Activated T-helper 17 cell treated with anti-CD3 and anti-CD28 coated beads, Interleukin-2, amount 50 U/mL, for 72 hours (primary cell): ENCODE results near the gene SYVN1. TPM values are rescaled to one million over a fixed set of nuclear protein-coding genes. Genes with fewer than 3 reads are reported as not detected.
"Not testable (repeated sequence)": the region's sequence is repeated elsewhere in the genome, so short reads cannot be mapped to it uniquely, and the experiment has no call there.

Experiments
- ATAC-seq: fragments of 150-1000 bp; cut with Tn5 transposase; replicated peaks from 2 replicates; pipeline ENCODE4 v1.10.0; 2021; ENCODE audit warnings: mild to moderate bottlenecking, moderate library complexity
- H3K27ac Mint-ChIP-seq: one replicate; pipeline ENCODE4 v1.8.0; 2022; ENCODE audit warnings: mixed read lengths
- H3K27me3 Mint-ChIP-seq: one replicate; pipeline ENCODE4 v1.8.0; 2022; ENCODE audit warnings: mixed read lengths
- H3K36me3 Mint-ChIP-seq: one replicate; pipeline ENCODE4 v1.8.0; 2022; ENCODE audit warnings: low read depth, mild to moderate bottlenecking, mixed read lengths
- H3K4me1 Mint-ChIP-seq: one replicate; pipeline ENCODE4 v1.8.0; 2022; ENCODE audit warnings: mixed read lengths
- H3K4me3 Mint-ChIP-seq: one replicate; pipeline ENCODE4 v1.8.0; 2022; ENCODE audit warnings: mild to moderate bottlenecking, mixed read lengths
- H3K9me3 Mint-ChIP-seq: one replicate; pipeline ENCODE4 v1.8.0; 2022; ENCODE audit warnings: mixed read lengths
- total RNA-seq, 2 donors: library from RNA; stranded (reverse); gene quantifications; one replicate each; pipeline ENCODE4 v1.2.3, GENCODE V29; 2022

Gene SYVN1
- total RNA-seq: 10 to 100 TPM; 28.9 to 30.8 TPM

GRCh38 chr11:65134240-65134951 lies at the start of gene SYVN1:
TSS of gene SYVN1 (minus strand) at chr11:65134519. CDS start at chr11:65133601, 918 bp downstream.
- Mint-ChIP-seq H3K27me3 (no peaks in the 10 kb centered on the region), H3K4me3 (peak within 1 kb of the TSS; percentile 98), H3K4me1 (peaks cover 17% of the 10 kb centered on the region), H3K9me3 (no peaks in the 10 kb centered on the region), H3K36me3 (peaks cover 57% of the 10 kb centered on the region), H3K27ac (peak within 1 kb of the TSS; percentile 99)
- ATAC-seq: peak; percentile 87

DNA sequence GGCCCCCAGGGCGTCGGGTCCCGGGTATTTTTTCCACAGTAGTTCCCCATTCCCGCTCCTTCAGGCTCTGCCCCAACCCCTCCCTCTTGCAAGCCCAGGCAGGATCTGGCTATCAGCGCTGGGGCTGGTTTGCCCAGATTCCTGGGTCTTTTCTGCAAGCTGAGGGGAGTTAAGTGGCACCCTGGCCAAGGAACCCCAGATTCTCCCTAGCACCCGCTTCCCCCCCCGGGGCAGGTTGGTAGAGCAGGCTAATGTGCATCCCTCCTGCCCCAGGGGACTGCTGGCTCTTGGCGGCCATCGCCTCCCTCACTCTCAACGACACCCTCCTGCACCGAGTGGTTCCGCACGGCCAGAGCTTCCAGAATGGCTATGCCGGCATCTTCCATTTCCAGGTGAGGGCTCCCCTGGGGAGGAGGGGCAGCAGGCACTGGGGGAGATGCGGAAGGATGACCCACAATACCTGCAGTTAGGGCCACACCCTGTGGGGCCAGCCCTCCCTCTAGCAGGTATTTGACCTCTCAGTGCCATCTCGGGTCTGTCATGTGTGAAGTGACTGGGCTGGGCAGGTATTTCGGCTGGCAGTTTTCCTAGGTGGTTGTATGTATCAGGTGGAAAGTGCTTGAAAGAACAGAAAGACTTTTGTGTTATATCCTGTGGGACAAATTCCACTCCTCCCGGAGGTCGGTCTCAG lies 49.0 kb upstream of the SYVN1 start:
- peak overlapping the region; percentile 90 for H3K4me3 Mint-ChIP-seq
- peak overlapping the region; percentile 25 for H3K27ac Mint-ChIP-seq
- no peaks in the 10 kb centered on the region for H3K27me3 Mint-ChIP-seq
- H3K9me3 Mint-ChIP-seq: no peaks in the 10 kb centered on the region
- no peak for ATAC-seq
- H3K36me3 Mint-ChIP-seq: peaks cover 40% of the 10 kb centered on the region
- H3K4me1 Mint-ChIP-seq: peaks cover 12% of the 10 kb centered on the region

DNA sequence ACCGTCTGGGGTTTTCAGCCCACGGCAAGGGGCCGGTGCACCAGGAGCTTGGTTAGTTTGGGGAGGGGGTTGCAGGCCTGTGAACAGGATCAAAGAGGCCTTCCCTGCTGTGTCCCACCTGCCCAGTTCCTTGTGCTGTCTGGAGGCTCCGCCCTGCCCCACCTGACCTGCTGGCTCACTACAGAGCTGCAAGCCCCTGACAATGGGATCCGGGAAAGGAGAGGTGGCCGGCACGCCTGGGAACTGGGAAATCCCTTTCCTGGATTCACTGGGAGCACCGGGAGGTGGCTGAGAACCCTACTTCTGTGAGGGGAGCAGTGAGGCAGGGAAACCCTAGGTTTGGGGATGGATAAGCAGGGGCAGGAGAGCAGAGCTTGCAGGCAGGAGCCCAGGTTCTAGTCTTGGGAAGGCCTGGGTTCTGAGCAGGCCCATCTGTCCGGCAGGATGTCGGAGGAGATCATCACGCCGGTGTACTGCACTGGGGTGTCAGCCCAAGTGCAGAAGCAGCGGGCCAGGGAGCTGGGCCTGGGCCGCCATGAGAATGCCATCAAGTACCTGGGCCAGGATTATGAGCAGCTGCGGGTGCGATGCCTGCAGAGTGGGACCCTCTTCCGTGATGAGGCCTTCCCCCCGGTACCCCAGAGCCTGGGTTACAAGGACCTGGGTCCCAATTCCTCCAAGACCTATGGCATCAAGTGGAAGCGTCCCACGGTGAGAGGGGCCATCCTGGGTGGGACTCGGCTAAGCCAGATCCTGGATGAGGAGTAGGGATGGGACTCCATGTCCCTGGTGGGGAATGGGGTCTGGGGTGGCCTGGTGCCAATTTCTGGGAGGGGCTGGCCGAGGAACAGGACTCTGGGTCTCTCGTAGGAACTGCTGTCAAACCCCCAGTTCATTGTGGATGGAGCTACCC lies 48.2 kb upstream of the SYVN1 start:
- Mint-ChIP-seq H3K9me3 (no peaks in the 10 kb centered on the region), H3K27ac (peak overlapping the region; percentile 91), H3K27me3 (no peaks in the 10 kb centered on the region), H3K4me3 (peak overlapping the region; percentile 90), H3K36me3 (peaks cover 33% of the 10 kb centered on the region), H3K4me1 (peaks cover 12% of the 10 kb centered on the region)
- ATAC-seq: peak; percentile 31

DNA sequence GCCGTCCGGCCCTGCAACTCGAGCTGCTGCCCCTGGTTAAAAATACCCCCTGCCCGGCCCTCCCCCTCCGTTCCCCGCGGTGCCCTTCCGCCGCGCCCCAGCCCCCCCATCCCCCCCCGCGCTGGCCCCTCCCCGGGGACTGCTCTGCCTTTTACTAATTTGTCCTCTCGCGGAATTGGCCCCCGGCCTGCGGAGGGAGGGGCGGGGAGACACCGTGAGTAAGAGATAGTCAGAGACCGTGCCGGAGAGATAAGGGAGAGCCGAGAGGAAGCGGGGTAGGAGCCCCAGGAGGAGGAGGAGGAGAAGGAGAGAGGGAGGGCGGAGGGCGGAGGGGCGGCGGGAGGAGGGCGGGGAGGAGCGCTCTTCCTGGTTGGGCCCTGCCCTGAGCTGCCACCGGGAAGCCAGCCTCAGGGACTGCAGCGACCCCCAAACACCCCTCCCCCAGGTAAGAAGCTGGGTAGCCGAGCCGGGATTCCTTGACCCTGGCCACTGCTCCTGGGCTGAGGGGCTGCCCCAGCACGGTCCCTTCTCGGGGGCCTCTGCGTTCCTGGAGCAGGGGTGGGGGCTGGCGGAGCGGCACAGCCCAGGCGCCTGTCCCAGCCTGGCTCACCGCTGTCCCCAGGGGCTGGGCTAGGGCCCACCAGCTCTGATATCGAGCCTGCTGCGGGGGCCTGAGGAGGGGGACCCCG lies 47.4 kb upstream of the SYVN1 start, which contains the start of gene CAPN1:
TSS of gene CAPN1 (plus strand) at position 360 of the 689 bp plus-strand sequence. CDS start 774 bp downstream, outside the sequence.
- H3K36me3 Mint-ChIP-seq: peaks cover 25% of the 10 kb centered on the region
- ATAC-seq: peak; percentile 93
- H3K9me3 Mint-ChIP-seq: no peaks in the 10 kb centered on the region
- peaks cover 12% of the 10 kb centered on the region for H3K4me1 Mint-ChIP-seq
- H3K4me3 Mint-ChIP-seq: peak within 1 kb of the TSS; percentile 90
- no peaks in the 10 kb centered on the region for H3K27me3 Mint-ChIP-seq
- peak within 1 kb of the TSS; percentile 91 for H3K27ac Mint-ChIP-seq

DNA sequence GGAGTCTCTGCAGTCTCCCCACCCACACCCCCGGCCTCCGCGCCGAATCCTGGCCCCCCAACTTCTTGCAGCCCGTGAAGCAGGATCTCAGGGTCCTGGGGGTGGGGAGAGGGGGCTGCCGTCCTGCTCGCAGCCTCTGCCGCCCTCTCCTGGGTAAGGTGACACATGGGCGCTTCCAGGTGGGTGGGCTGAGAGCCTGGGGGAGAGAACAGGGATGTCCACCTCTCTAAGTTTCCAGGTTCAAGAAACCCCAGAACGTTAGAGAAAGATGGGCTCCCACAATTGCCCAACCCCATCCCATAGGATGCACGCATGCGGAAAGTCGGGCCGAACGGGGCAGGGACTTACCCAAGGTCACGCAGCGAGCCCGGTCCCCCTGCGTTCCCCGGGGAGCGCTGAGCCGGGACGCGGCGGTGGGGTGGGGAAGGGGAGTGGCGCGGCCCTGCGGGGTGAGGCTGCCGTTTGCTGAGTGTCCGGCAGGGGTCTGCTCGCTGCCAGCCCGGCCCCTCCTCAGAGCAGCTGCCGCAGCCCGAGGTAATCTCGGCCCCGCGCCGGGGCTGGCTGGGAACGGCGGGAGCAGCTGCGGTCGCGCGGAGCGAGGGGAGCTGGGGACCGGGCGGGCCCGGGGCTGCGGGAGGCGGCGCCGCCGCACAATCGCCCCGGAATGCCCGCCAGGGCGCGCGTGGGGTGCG lies 46.7 kb upstream of the SYVN1 start:
- H3K4me3 Mint-ChIP-seq: peak overlapping the region; percentile 90
- no peaks in the 10 kb centered on the region for H3K9me3 Mint-ChIP-seq
- H3K36me3 Mint-ChIP-seq: peaks cover 18% of the 10 kb centered on the region
- ATAC-seq: peak; percentile 72
- no peaks in the 10 kb centered on the region for H3K27me3 Mint-ChIP-seq
- peaks cover 12% of the 10 kb centered on the region for H3K4me1 Mint-ChIP-seq
- peak overlapping the region; percentile 91 for H3K27ac Mint-ChIP-seq

GRCh38 chr11:65174571-65175010 lies 40.3 kb upstream of the SYVN1 start:
- H3K4me1 Mint-ChIP-seq, H3K9me3 Mint-ChIP-seq, H3K4me3 Mint-ChIP-seq: not testable (repeated sequence)

DNA sequence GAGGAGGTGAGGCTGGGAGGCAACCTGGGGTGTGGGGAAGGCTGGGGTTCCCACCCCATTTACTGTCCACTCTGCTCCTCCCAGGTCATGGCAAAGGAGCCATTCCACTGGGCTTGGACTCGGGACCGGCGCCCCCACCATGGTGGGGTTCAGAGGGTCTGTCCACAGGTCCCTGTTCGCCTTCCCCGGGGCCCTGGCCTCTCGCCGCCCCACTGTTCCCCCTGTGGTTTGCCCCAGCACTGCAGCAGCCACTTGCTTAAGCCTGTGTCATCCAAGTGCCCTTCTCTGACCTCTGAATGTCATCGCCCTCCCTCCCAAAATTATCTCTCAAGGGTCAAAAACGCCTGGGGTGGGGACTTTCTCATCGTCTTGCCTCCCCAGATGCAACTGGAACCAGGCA lies 38.3 kb upstream of the SYVN1 start:
- Mint-ChIP-seq H3K9me3 (no peaks in the 10 kb centered on the region), H3K27me3 (no peaks in the 10 kb centered on the region), H3K4me1 (peaks cover 5% of the 10 kb centered on the region), H3K27ac (no peak overlapping the region), H3K36me3 (no peaks in the 10 kb centered on the region), H3K4me3 (no peak overlapping the region)
- no peak for ATAC-seq

More at GRCh38 chr11:65174571-65175010, 40.3 kb upstream of the SYVN1 start:
- H3K27ac Mint-ChIP-seq, ATAC-seq, H3K36me3 Mint-ChIP-seq, H3K27me3 Mint-ChIP-seq: not testable (repeated sequence)

DNA sequence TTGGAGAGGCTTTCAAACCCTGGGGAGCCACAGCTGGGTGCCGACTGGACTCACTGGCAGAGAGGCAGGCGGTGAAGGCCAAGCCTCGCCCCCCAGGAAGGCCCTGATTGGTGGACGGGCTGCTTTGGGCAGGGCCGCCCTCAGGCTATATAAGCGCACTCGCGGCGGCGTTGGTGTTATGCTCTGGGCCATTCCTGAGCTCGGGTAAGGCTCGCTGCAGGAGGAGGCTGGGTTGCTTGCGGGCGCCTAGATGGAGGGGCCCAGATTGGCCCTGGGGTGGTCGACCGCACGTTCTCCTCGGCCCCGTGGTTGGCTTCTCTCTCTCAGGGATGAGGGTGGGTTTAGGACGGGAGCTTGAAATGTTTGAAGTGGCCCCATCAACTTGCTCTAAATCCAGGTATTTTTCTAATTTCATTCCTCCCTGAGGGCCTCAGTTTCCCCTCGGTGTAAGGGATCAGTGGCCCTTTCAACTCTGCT lies 35.8 kb upstream of the SYVN1 start, which contains the start of gene SPDYC:
TSS of gene SPDYC (plus strand) at position 176 of the 477 bp plus-strand sequence. CDS start 1,125 bp downstream, outside the sequence.
- peak within 1 kb of the TSS; percentile 47 for H3K4me3 Mint-ChIP-seq
- H3K4me1 Mint-ChIP-seq: peaks cover 5% of the 10 kb centered on the region
- H3K27ac Mint-ChIP-seq: peak within 1 kb of the TSS; percentile 94
- no peaks in the 10 kb centered on the region for H3K27me3 Mint-ChIP-seq
- no peaks in the 10 kb centered on the region for H3K36me3 Mint-ChIP-seq
- H3K9me3 Mint-ChIP-seq: no peaks in the 10 kb centered on the region
- no peak for ATAC-seq

GRCh38 chr11:65169164-65169641 lies 34.9 kb upstream of the SYVN1 start:
- no peaks in the 10 kb centered on the region for H3K36me3 Mint-ChIP-seq
- H3K9me3 Mint-ChIP-seq: no peaks in the 10 kb centered on the region
- H3K4me1 Mint-ChIP-seq: peaks cover 5% of the 10 kb centered on the region
- no peaks in the 10 kb centered on the region for H3K27me3 Mint-ChIP-seq
- H3K27ac Mint-ChIP-seq: peak overlapping the region; percentile 94
- peak overlapping the region; percentile 47 for H3K4me3 Mint-ChIP-seq
- ATAC-seq: peak; percentile 78

DNA sequence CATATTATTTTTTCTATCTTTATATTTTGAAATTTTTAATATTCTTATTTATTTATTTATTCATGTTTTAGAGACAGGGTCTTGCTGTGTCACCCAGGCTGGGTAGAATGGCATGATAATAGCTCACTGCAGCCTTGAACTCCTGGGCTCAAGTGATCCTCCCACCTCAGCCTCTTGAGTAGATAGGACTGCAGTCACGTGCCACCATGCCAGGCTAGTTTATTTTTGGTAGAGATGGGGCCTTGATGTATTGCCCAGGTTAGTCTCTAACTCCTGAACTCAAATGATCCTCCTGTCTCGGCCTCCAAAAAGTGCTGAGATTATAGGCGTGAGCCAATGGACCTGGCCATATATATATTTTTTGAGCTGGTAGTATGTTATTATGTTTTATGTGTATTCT lies 33.3 kb upstream of the SYVN1 start:
- Mint-ChIP-seq H3K27me3 (no peaks in the 10 kb centered on the region), H3K9me3 (no peaks in the 10 kb centered on the region), H3K27ac (no peak overlapping the region), H3K4me3 (no peak overlapping the region), H3K36me3 (no peaks in the 10 kb centered on the region), H3K4me1 (peaks cover 5% of the 10 kb centered on the region)
- ATAC-seq: no peak

DNA sequence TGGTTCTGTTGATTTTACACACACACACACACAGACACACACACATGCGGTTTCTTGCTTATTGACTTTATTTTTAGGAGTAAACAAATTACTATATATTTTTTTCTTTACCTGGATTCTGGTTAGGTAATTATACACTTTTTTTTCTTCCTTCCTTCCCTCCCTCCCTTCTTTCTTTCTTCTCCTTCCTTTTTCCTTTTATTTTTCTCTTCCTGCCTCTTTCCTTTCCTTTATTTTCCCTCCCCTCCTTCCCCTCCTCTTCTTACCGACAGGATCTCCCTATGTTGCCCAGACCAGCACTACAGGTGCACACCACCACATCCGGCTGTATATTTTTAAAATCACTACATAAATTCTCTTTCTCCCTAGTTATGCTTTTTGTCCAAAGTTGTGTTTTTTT lies 32.6 kb upstream of the SYVN1 start:
- H3K36me3 Mint-ChIP-seq: no peaks in the 10 kb centered on the region
- no peak for ATAC-seq
- H3K27ac Mint-ChIP-seq: no peak overlapping the region
- H3K27me3 Mint-ChIP-seq: no peaks in the 10 kb centered on the region
- no peak overlapping the region for H3K4me3 Mint-ChIP-seq
- H3K9me3 Mint-ChIP-seq: no peaks in the 10 kb centered on the region
- peaks cover 5% of the 10 kb centered on the region for H3K4me1 Mint-ChIP-seq

- Mint-ChIP-seq H3K27ac (no peak overlapping the region), H3K4me3 (no peak overlapping the region), H3K27me3 (no peaks in the 10 kb centered on the region), H3K4me1 (peaks cover 5% of the 10 kb centered on the region), H3K9me3 (no peaks in the 10 kb centered on the region), H3K36me3 (no peaks in the 10 kb centered on the region)
- no peak for ATAC-seq
Measured at GRCh38 chr11:65165410-65166317, 31.3 kb upstream of the SYVN1 start.
